Glutamatergic neuron (in vitro differentiated cells): ENCODE measurements around the gene SPTLC3. TPM values are rescaled to one million over a fixed set of nuclear protein-coding genes. Genes with fewer than 3 reads are reported as not detected.

Source experiments
- DNase-seq: peaks from one replicate; pipeline ENCODE4 v3.0.0; 2022
- H3K27ac Mint-ChIP-seq: one replicate; pipeline ENCODE4 v1.8.0; 2020; ENCODE audit warnings: mild to moderate bottlenecking, mixed read lengths, inconsistent platforms; ENCODE audit not compliant: unreplicated experiment
- H3K27me3 Mint-ChIP-seq: one replicate; pipeline ENCODE4 v1.8.0; 2020; ENCODE audit warnings: mild to moderate bottlenecking, moderate library complexity, mixed read lengths, inconsistent platforms; ENCODE audit not compliant: unreplicated experiment
- H3K36me3 Mint-ChIP-seq: one replicate; pipeline ENCODE4 v1.8.0; 2020; ENCODE audit warnings: mild to moderate bottlenecking, mixed read lengths, inconsistent platforms; ENCODE audit not compliant: unreplicated experiment
- H3K4me1 Mint-ChIP-seq: one replicate; pipeline ENCODE4 v1.8.0; 2020; ENCODE audit warnings: mild to moderate bottlenecking, low read depth, mixed read lengths, inconsistent platforms; ENCODE audit not compliant: unreplicated experiment
- H3K4me3 Mint-ChIP-seq: one replicate; pipeline ENCODE4 v1.8.0; 2020; ENCODE audit warnings: mild to moderate bottlenecking, mixed read lengths, inconsistent platforms; ENCODE audit not compliant: unreplicated experiment
- H3K9me3 Mint-ChIP-seq: one replicate; pipeline ENCODE4 v1.8.0; 2020; ENCODE audit warnings: mild to moderate bottlenecking, moderate library complexity, mixed read lengths, inconsistent platforms; ENCODE audit not compliant: unreplicated experiment
- CTCF ChIP-seq: fragments of 200-600 bp; sonication (generic); IDR thresholded peaks from one replicate; pipeline ENCODE4 v1.5.0; 2021; ENCODE audit not compliant: partially characterized antibody, unreplicated experiment
- total RNA-seq: library from RNA; stranded (reverse); fragmentation: NEBNext Ultra II Directional; extraction: Animal tissue kit (Norgen Biotek cat#: 25700); gene quantifications from one replicate; pipeline ENCODE4 v1.2.1, GENCODE V29; 2021; ENCODE audit not compliant: unreplicated experiment

Gene SPTLC3
- total RNA-seq, 1 donor from 2014 or later: not detected

GRCh38 chr20:12984069-12984765 is 24.6 kb upstream of the SPTLC3 start:
- no peak for TF ChIP-seq CTCF
- no peak overlapping the region for H3K27ac Mint-ChIP-seq
- no peaks in the 10 kb centered on the region for H3K27me3 Mint-ChIP-seq
- no peaks in the 10 kb centered on the region for H3K9me3 Mint-ChIP-seq
- no peak overlapping the region for H3K4me3 Mint-ChIP-seq
- no peaks in the 10 kb centered on the region for H3K36me3 Mint-ChIP-seq
- no peaks in the 10 kb centered on the region for H3K4me1 Mint-ChIP-seq
- DNase-seq: no peak

- DNase-seq: no peak
- TF ChIP-seq CTCF: no peak
- no peak overlapping the region for H3K4me3 Mint-ChIP-seq
- no peaks in the 10 kb centered on the region for H3K4me1 Mint-ChIP-seq
- no peaks in the 10 kb centered on the region for H3K36me3 Mint-ChIP-seq
- no peaks in the 10 kb centered on the region for H3K9me3 Mint-ChIP-seq
- H3K27ac Mint-ChIP-seq: no peak overlapping the region
- no peaks in the 10 kb centered on the region for H3K27me3 Mint-ChIP-seq
Observed at GRCh38 chr20:12984863-12985262, 23.9 kb upstream of the SPTLC3 start.

GRCh38 chr20:12987261-12987660 is 21.5 kb upstream of the SPTLC3 start:
- no peak overlapping the region for H3K4me3 Mint-ChIP-seq
- no peaks in the 10 kb centered on the region for H3K4me1 Mint-ChIP-seq
- no peak for DNase-seq
- TF ChIP-seq CTCF: no peak
- no peaks in the 10 kb centered on the region for H3K36me3 Mint-ChIP-seq
- H3K27me3 Mint-ChIP-seq: no peaks in the 10 kb centered on the region
- H3K27ac Mint-ChIP-seq: no peak overlapping the region
- no peaks in the 10 kb centered on the region for H3K9me3 Mint-ChIP-seq

GRCh38 chr20:12989586-12990115 is 19.1 kb upstream of the SPTLC3 start:
- H3K4me3 Mint-ChIP-seq: no peak overlapping the region
- H3K27ac Mint-ChIP-seq: no peak overlapping the region
- H3K4me1 Mint-ChIP-seq: no peaks in the 10 kb centered on the region
- TF ChIP-seq CTCF: no peak
- H3K36me3 Mint-ChIP-seq: no peaks in the 10 kb centered on the region
- H3K9me3 Mint-ChIP-seq: no peaks in the 10 kb centered on the region
- no peaks in the 10 kb centered on the region for H3K27me3 Mint-ChIP-seq
- no peak for DNase-seq

GRCh38 chr20:12997128-12997655 is 11.6 kb upstream of the SPTLC3 start:
- Mint-ChIP-seq H3K9me3 (no peaks in the 10 kb centered on the region), H3K4me1 (no peaks in the 10 kb centered on the region), H3K36me3 (no peaks in the 10 kb centered on the region), H3K27me3 (no peaks in the 10 kb centered on the region), H3K27ac (no peak overlapping the region), H3K4me3 (no peak overlapping the region)
- TF ChIP-seq CTCF: no peak
- DNase-seq: no peak
